HG02852 (cell line): ENCODE results near the gene DEK.
"Not testable (repeated sequence)": the region's sequence is repeated elsewhere in the genome, so short reads cannot be mapped to it uniquely, and the experiment has no call there.

Source experiments
- ATAC-seq: cut with Tn5 transposase; IDR thresholded peaks from one replicate; pipeline ENCODE4 v1.9.1; 2021; ENCODE audit warnings: mild to moderate bottlenecking, moderate library complexity; ENCODE audit not compliant: unreplicated experiment

DEK gene

GRCh38 chr6:18264219-18264922 is at the start of gene DEK:
Gene DEK (minus strand): TSS chr6:18264530. CDS start chr6:18263987, 543 bp downstream.
- peak; percentile 35 for ATAC-seq

- no peak for ATAC-seq
These were observed 48.0 kb upstream of the DEK start for GRCh38 chr6:18312368-18312767.

GRCh38 chr6:18310010-18310409 is 45.7 kb upstream of the DEK start:
- ATAC-seq: not testable (repeated sequence)

GRCh38 chr6:18309046-18309445 is 44.7 kb upstream of the DEK start:
- ATAC-seq: no peak

- ATAC-seq: no peak
These were observed 43.9 kb upstream of the DEK start for GRCh38 chr6:18308070-18308735.

- no peak for ATAC-seq
These were observed 42.6 kb upstream of the DEK start for GRCh38 chr6:18306977-18307376.

GRCh38 chr6:18302561-18303439 is 38.5 kb upstream of the DEK start:
- ATAC-seq: no peak

- no peak for ATAC-seq
These were observed 29.0 kb upstream of the DEK start for GRCh38 chr6:18293076-18293904.

- ATAC-seq: no peak
These were observed 25.0 kb upstream of the DEK start for GRCh38 chr6:18289283-18289682.

- ATAC-seq: no peak
These were observed 19.9 kb upstream of the DEK start for GRCh38 chr6:18284261-18284660.

GRCh38 chr6:18281564-18281963 is 17.2 kb upstream of the DEK start:
- no peak for ATAC-seq

GRCh38 chr6:18280084-18280483 is 15.8 kb upstream of the DEK start:
- ATAC-seq: no peak

- ATAC-seq: no peak
These were observed 15.1 kb upstream of the DEK start for GRCh38 chr6:18279422-18279821.

- ATAC-seq: no peak
These were observed 13.1 kb upstream of the DEK start for GRCh38 chr6:18277237-18278006.

- no peak for ATAC-seq
These were observed 12.4 kb upstream of the DEK start for GRCh38 chr6:18276610-18277236.

GRCh38 chr6:18270216-18270615 is 5.9 kb upstream of the DEK start:
- ATAC-seq: no peak

- no peak for ATAC-seq
These were observed 5.4 kb upstream of the DEK start for GRCh38 chr6:18269717-18270116.

- no peak for ATAC-seq
These were observed 4.9 kb upstream of the DEK start for GRCh38 chr6:18269253-18269652.

- no peak for ATAC-seq
These were observed 3.7 kb upstream of the DEK start for GRCh38 chr6:18268066-18268465.

- ATAC-seq: no peak
These were observed 2.2 kb upstream of the DEK start for GRCh38 chr6:18266523-18266912.
